GM12801 (cell line): Measurements from ENCODE around the gene NSD1.

Experiments used
- CTCF ChIP-seq: IDR thresholded peaks from one replicate; pipeline ENCODE4 v1.5.1; 2011; ENCODE audit warnings: control low read depth; ENCODE audit not compliant: insufficient read length; ENCODE audit errors: extremely low read depth

NSD1 gene

GRCh38 chr5:177124486-177124991 lies 9.0 kb upstream of the NSD1 start:
- TF ChIP-seq CTCF, result no peak

- no peak for TF ChIP-seq CTCF
Measured at GRCh38 chr5:177126771-177127170, 6.8 kb upstream of the NSD1 start.

- TF ChIP-seq CTCF, result no peak
Measured at GRCh38 chr5:177128551-177128981, 5.0 kb upstream of the NSD1 start.

GRCh38 chr5:177130211-177131018 lies 3.2 kb upstream of the NSD1 start:
- no peak for TF ChIP-seq CTCF

GRCh38 chr5:177131019-177131320 lies 2.6 kb upstream of the NSD1 start:
- no peak for TF ChIP-seq CTCF

- TF ChIP-seq CTCF, result no peak
Measured at GRCh38 chr5:177131352-177132135, 2.0 kb upstream of the NSD1 start.

- no peak for TF ChIP-seq CTCF
Measured at GRCh38 chr5:177132136-177133095, 1.2 kb upstream of the NSD1 start.
